ENCODE results near the gene RHEX.

Gene RHEX

GRCh38 chr1:206125346-206125745 lies 72.4 kb downstream of the RHEX start:
- H3K4me3 ChIP-seq (ENCODE audit: control insufficient read depth, low read depth, low read length) = no peak overlapping the region
- TF ChIP-seq, protein P1, sequence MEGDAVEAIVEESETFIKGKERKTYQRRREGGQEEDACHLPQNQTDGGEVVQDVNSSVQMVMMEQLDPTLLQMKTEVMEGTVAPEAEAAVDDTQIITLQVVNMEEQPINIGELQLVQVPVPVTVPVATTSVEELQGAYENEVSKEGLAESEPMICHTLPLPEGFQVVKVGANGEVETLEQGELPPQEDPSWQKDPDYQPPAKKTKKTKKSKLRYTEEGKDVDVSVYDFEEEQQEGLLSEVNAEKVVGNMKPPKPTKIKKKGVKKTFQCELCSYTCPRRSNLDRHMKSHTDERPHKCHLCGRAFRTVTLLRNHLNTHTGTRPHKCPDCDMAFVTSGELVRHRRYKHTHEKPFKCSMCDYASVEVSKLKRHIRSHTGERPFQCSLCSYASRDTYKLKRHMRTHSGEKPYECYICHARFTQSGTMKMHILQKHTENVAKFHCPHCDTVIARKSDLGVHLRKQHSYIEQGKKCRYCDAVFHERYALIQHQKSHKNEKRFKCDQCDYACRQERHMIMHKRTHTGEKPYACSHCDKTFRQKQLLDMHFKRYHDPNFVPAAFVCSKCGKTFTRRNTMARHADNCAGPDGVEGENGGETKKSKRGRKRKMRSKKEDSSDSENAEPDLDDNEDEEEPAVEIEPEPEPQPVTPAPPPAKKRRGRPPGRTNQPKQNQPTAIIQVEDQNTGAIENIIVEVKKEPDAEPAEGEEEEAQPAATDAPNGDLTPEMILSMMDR (conservative IDR thresholded peaks at IDR 0.05; ENCODE audit: control insufficient read depth, insufficient read depth, low read depth, low read length) = no peak
- DNase-seq (ENCODE audit: low read depth) = no peak

GRCh38 chr1:206127336-206127735 lies 74.4 kb downstream of the RHEX start:
- TF ChIP-seq, protein P1 (conservative IDR thresholded peaks at IDR 0.05; ENCODE audit: control insufficient read depth, insufficient read depth, low read depth, low read length) = no peak
- no peak overlapping the region for H3K4me3 ChIP-seq (ENCODE audit: control insufficient read depth, low read depth, low read length)
- no peak for DNase-seq (ENCODE audit: low read depth)

- TF ChIP-seq, protein P1 (conservative IDR thresholded peaks at IDR 0.05; ENCODE audit: control insufficient read depth, insufficient read depth, low read depth, low read length) = no peak
- no peak for DNase-seq (ENCODE audit: low read depth)
- no peak overlapping the region for H3K4me3 ChIP-seq (ENCODE audit: control insufficient read depth, low read depth, low read length)
Measured at GRCh38 chr1:206128196-206128595, 75.2 kb downstream of the RHEX start.

GRCh38 chr1:206131037-206131436 lies 78.1 kb downstream of the RHEX start:
- TF ChIP-seq, protein P1 (conservative IDR thresholded peaks at IDR 0.05; ENCODE audit: control insufficient read depth, insufficient read depth, low read depth, low read length) = no peak
- no peak overlapping the region for H3K4me3 ChIP-seq (ENCODE audit: control insufficient read depth, low read depth, low read length)
- DNase-seq (ENCODE audit: low read depth) = no peak

- H3K4me3 ChIP-seq (ENCODE audit: control insufficient read depth, low read depth, low read length) = no peak overlapping the region
- DNase-seq (ENCODE audit: low read depth) = no peak
- TF ChIP-seq, protein P1 (conservative IDR thresholded peaks at IDR 0.05; ENCODE audit: control insufficient read depth, insufficient read depth, low read depth, low read length) = no peak
Measured at GRCh38 chr1:206133751-206134415, 80.9 kb downstream of the RHEX start.

DNA sequence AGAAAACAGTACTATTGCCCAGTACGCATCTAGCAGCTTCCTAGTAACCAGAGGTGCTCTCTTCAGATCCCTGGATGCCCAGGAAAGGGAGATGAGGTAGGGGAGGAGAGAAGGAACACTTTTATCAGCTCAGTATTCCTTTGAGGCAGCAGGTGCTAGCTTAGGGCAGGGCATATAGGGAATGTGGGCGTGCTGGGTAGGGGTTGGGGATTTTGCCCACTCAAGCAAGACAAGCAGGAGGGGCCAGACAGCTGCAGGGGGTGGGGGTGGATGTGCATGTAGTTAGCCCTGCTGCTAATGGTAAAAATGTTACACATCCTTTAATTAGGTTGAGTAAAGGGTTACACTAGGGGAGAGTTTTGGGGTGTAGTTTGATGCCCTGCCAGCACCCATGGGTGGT lies 82.3 kb downstream of the RHEX start:
- TF ChIP-seq, protein P1 (conservative IDR thresholded peaks at IDR 0.05; ENCODE audit: control insufficient read depth, insufficient read depth, low read depth, low read length) = no peak
- no peak overlapping the region for H3K4me3 ChIP-seq (ENCODE audit: control insufficient read depth, low read depth, low read length)
- no peak for DNase-seq (ENCODE audit: low read depth)

DNA sequence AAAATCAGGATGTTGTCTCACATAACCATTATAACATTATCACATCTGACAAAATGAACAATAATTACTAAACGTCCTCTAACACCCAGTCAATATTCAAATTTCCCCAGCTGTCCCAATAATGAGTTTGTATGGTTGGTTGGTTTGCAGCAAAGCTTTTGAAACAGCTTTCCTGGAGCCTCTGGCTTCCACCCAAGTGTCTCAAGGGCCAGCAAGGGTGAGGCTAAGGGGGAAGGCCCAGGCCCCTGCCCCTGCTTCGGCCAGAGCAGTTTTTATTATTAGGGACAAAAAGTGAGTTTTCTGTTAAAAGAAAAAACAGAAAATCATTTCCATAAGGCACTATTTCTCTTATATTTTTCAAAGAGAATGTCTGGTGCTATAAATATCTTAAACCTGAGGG lies 83.3 kb downstream of the RHEX start:
- DNase-seq (ENCODE audit: low read depth) = no peak
- TF ChIP-seq, protein P1 (conservative IDR thresholded peaks at IDR 0.05; ENCODE audit: control insufficient read depth, insufficient read depth, low read depth, low read length) = no peak
- no peak overlapping the region for H3K4me3 ChIP-seq (ENCODE audit: control insufficient read depth, low read depth, low read length)

Measured in fibroblast of mammary gland (primary cell).